Activated effector memory CD4-positive, alpha-beta T cell treated with anti-CD3 and anti-CD28 coated beads, Interleukin-2, amount 50 U/mL, for 16 hours (primary cell): ENCODE measurements around the gene DUX4.
A peak's percentile ranks its signal among the peaks of the same experiment; 100 is the strongest.
"Not testable (repeated sequence)": the region's sequence is repeated elsewhere in the genome, so short reads cannot be mapped to it uniquely, and the experiment has no call there.

ENCODE experiments used
- DNase-seq: peaks from one replicate; pipeline ENCODE4 v3.0.0-alpha.2; 2020

The DUX4 gene

DNA sequence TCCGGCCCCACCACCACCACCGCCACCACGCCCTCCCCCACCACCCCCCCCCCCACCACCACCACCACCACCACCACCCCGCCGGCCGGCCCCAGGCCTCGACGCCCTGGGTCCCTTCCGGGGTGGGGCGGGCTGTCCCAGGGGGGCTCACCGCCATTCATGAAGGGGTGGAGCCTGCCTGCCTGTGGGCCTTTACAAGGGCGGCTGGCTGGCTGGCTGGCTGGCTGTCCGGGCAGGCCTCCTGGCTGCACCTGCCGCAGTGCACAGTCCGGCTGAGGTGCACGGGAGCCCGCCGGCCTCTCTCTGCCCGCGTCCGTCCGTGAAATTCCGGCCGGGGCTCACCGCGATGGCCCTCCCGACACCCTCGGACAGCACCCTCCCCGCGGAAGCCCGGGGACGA lies at the start of gene DUX4:
Gene DUX4, plus strand, starts transcription at position 347 of the 400 bp plus-strand sequence. Its CDS starts 0 bp downstream, at position 347.
- not testable (repeated sequence) for DNase-seq

DNA sequence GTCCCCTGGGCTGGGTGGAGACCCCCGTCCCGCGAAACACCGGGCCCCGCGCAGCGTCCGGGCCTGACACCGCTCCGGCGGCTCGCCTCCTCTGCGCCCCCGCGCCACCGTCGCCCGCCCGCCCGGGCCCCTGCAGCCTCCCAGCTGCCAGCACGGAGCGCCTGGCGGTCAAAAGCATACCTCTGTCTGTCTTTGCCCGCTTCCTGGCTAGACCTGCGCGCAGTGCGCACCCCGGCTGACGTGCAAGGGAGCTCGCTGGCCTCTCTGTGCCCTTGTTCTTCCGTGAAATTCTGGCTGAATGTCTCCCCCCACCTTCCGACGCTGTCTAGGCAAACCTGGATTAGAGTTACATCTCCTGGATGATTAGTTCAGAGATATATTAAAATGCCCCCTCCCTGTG lies 1.9 kb downstream of the DUX4 start:
- not testable (repeated sequence) for DNase-seq

DNA sequence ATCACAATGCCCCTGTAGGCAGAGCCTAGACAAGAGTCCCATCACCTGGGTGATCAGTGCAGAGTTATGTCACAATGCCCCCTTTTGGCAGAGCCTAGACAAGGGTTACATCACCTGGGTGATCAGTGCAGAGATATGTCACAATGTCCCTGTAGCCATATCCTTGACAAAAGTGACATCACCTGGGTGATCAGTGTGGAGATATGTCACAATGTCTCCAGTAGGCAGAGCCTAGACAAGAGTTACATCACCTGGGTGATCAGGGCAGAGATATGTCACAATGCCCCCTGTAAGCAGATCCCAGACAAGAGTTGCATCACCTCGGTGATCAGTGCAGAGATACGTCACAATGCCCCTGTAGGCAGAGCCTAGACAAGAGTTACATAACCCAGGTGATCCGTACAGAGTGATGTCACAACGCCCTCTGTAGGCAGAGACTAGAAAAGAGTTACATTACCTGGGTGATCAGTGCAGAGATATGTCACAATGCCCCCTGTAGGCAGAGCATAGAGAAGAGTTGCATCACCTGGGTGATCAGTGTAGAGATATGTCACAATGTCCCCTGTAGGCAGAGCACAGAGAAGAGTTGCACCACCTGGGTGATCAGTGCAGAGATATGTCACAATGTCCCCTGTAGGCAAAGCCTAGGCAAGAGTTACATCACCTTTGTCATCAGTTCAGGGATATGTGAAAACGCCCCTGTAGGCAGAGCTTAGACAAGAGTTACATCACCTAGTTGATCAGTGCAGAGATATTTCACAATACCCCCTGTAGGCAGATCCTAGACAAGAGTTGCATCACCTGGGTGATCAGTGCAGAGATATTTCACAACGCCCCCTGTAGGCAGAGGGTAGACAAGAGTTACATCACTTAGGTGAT lies 4.4 kb downstream of the DUX4 start:
- peak; percentile 62 for DNase-seq

DNA sequence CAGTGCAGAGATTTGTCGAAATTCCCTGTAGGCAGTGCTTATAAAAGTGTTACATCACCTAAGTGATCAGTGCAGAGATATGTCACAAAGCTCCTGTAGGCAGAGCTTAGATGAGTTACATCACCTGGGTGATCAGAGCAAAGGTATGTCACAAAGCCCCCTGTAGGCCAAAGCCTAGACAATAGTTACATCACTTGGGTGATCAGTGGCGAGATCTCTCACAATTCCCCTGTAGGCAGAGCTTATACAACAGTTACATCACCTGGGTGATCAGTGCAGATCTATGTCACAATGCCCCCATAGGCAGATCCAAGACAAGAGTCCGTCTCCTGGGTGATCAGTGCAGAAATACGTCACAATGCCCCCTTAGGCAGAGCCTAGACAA lies 5.0 kb downstream of the DUX4 start:
- DNase-seq = not testable (repeated sequence)

DNA sequence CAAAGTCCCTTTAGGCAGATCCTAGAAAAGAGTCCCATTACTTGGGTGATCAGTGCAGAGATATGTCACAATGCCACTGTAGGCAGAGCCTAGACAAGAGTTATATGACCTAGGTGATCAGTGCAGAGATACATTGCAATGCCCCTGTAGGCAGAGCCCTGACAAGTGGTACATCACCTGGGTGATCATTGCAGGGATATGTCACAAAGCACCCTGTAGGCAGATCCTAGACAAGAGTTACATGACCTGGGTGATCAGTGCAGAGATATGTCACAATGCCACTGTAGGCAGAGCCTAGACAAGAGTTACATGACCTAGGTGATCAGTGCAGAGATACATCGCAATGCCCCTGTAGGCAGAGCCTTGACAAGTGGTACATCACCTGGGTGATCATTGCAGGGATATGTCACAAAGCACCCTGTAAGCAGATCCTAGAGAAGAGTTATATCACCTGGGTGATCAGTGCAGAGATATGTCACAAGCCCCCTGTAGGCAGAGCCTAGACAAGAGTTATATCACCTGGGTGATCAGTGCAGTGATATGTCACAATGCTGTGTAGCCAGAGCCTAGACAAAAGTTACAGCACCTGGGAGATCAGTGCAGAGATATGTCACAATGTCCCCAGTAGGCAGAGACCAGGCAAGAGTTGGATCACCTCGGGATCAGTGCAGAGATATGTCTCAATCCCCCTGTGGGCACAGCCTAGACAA lies 5.6 kb downstream of the DUX4 start:
- not testable (repeated sequence) for DNase-seq

DNA sequence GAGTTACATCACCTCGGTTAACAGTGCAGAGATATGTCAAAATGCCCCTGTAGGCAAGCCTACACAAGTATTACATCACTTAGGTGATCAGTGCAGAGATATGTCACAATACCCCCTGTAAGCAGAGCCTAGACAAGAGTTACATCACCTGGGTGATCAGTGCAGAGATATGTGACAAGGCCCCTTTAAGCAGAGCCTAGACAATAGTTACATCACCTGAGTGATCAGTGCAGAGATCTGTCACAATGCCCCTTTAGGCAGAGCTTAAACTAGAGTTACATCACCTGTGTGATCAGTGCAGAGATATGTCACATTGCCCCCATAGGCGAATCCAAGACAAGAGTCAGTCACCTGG lies 6.1 kb downstream of the DUX4 start:
- DNase-seq = not testable (repeated sequence)

DNA sequence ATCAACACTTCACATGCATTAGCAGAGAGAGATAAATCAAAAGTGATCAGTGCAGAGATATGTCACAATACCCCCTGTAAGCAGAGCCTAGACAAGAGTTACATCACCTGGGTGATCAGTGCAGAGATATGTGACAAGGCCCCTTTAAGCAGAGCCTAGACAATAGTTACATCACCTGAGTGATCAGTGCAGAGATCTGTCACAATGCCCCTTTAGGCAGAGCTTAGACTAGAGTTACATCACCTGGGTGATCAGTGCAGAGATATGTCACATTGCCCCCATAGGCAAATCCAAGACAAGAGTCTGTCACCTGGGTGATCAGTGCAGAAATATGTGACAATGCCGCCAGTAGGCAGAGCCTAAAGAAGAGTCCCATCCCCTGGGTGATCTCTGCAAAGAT lies 7.4 kb downstream of the DUX4 start:
- not testable (repeated sequence) for DNase-seq

DNA sequence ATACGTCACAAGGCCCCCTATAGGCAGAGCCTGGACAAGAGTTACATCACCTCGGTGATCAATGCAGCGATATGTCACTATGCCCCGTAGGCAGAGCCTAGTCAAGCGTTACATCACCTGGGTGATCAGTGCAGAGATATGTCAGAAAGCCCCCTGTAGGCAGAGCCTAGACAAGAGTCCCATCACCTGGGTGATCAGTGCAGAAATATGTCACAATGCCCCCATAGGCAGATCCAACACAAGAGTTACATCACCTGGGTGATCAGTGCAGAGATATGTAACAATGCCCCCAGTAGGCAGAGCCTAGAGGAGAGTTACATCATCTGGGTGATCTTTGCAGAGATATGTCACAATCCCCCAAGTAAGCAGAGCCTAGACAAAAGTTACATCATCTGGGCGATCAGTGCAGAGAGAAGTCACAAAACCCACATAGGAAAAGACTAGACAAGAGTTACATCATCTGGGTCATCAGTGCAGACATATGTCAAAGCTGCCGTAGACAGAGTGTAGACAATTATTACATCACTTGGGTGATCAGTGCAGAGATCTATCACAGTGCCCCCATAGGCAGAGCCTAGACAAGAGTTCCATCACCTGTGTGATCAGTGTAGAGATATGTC lies 8.0 kb downstream of the DUX4 start:
- peak; percentile 63 for DNase-seq

DNA sequence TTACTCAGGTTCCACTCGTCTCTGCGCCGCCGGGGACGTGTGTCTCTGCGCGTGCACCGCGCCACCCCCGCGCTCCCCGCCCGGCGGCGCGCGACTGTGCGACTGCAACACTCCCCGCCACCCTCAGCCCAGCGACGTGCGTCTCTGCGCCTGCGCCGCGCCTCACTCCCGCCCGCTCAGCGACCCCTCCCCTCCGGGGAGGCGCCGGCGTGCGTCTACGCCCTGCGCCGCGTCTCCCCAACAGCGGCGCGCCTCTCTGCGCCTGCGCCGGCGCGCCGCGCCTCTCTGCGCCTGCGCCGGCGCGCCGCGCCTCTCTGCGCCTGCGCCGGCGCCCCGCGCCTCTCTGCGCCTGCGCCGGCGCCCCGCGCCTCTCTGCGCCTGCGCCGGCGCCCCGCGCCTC lies 29.9 kb downstream of the DUX4 start:
- DNase-seq = not testable (repeated sequence)
